GM18499 (cell line): Measurements from ENCODE around the gene SLC30A3.

Source experiments
- ATAC-seq: cut with Tn5 transposase; IDR thresholded peaks from one replicate; pipeline ENCODE4 v1.9.1; 2021; ENCODE audit warnings: moderate number of reproducible peaks; ENCODE audit not compliant: insufficient read depth, unreplicated experiment

The SLC30A3 gene

GRCh38 chr2:27211241-27211942 lies 51.5 kb downstream of the SLC30A3 start:
- no peak for ATAC-seq

DNA sequence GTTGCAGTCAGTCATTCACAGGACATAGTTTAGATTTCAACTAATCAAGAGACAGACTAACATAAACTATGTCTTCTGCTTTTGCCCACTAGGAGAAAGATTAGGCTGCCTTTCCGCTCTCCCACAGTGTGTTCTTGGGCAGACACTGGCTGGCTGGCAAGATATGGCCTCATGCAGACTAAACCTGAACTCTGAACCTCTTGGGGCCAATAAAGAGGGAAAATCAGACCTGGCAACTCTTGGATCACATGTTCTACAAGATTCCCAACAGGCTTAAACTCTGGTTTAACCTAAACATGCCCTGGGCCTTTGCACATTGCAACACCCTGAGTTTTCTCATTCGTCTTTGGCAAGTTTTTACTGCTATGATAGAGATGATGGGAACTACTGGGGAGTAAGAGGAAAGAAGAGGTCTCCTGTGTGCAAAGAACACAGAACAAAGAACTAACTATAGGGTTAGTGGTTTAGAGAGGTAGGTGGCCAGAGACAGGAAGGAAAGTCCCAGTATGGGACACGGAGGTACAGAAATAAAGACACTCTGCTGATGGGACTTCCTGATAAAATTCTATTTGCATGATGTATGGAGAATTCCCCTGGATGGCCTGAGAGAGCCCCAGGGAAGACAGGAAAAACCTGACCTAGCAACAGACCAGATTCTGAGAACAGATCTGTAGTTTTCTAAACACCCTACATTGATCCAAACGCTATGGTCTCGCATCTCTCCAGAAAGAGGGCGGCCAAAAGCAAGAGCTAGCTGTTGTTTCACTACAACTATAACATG lies 53.0 kb downstream of the SLC30A3 start:
- no peak for ATAC-seq

DNA sequence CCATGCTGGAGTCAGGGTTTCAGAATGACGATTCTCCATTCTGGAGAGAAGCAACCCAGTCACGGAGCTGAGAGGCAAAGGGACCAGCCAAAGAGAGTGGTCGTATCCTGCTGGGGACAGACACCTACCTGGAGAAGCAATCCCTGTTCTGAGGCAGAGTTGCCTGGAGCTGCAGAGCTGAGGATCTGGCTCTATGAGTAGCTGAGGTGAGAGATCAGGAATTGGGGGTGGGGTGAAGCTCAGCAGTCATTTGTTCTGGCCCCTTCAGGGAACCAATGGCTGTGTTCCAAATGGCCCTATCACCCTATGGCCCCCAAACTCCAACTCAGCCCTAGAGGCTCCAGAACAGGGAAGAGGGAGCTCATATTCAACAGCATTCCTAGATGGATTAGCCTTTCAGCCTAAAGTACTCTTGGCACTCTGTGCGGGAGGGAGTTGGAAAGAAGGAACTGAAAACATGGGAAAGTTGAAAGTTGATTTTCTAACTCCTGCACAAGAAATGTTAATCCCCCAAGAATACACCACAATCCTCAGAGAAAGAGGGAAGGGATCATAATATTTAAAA lies 54.3 kb downstream of the SLC30A3 start:
- ATAC-seq: no peak

GRCh38 chr2:27206346-27206745 lies 56.5 kb downstream of the SLC30A3 start:
- ATAC-seq: no peak

GRCh38 chr2:27205206-27205605 lies 57.6 kb downstream of the SLC30A3 start:
- ATAC-seq: no peak

GRCh38 chr2:27204566-27204965 lies 58.3 kb downstream of the SLC30A3 start:
- ATAC-seq: no peak

DNA sequence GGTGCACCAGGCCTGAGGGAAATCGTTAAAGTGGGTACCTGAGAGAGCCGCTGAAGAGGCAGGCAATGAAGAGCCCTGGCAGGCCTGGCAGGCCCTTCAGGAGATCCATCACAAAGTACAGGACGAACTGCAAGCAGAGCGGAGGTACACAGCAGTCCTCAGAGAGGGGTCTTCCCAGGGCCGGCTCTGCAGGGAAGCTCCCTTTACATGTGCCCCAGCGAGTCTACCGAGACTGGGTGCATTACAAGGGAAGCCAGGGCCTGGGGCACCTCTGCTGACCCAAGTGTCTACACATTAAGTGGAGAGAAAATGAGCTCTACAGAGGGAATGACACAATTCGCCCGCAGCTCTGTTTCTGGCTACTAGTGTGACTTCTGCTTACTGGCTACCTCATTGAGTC lies 59.1 kb downstream of the SLC30A3 start:
- ATAC-seq: no peak
